HG02588 (cell line): Measurements from ENCODE around the gene ENDOD1.
"Not testable (repeated sequence)": the region's sequence is repeated elsewhere in the genome, so short reads cannot be mapped to it uniquely, and the experiment has no call there.

Experiments
- ATAC-seq: cut with Tn5 transposase; IDR thresholded peaks from one replicate; pipeline ENCODE4 v1.9.1; 2021; ENCODE audit warnings: mild to moderate bottlenecking, moderate library complexity; ENCODE audit not compliant: unreplicated experiment

ENDOD1 gene

GRCh38 chr11:95100856-95101507 lies 11.3 kb downstream of the ENDOD1 start:
- no peak for ATAC-seq

- ATAC-seq = no peak
These were observed 12.3 kb downstream of the ENDOD1 start for GRCh38 chr11:95101935-95102334.

- no peak for ATAC-seq
These were observed 13.1 kb downstream of the ENDOD1 start for GRCh38 chr11:95102733-95103132.

GRCh38 chr11:95103701-95104100 lies 14.1 kb downstream of the ENDOD1 start:
- no peak for ATAC-seq

- no peak for ATAC-seq
These were observed 14.6 kb downstream of the ENDOD1 start for GRCh38 chr11:95104121-95104830.

- no peak for ATAC-seq
These were observed 15.2 kb downstream of the ENDOD1 start for GRCh38 chr11:95104856-95105255.

- ATAC-seq = no peak
These were observed 18.5 kb downstream of the ENDOD1 start for GRCh38 chr11:95108159-95108611.

GRCh38 chr11:95108671-95109551 lies 19.3 kb downstream of the ENDOD1 start:
- ATAC-seq = no peak

- not testable (repeated sequence) for ATAC-seq
These were observed 21.8 kb downstream of the ENDOD1 start for GRCh38 chr11:95111471-95111870.

GRCh38 chr11:95111923-95112540 lies 22.4 kb downstream of the ENDOD1 start:
- ATAC-seq = no peak

GRCh38 chr11:95115597-95115996 lies 26.0 kb downstream of the ENDOD1 start:
- no peak for ATAC-seq

- ATAC-seq = no peak
These were observed 29.9 kb downstream of the ENDOD1 start for GRCh38 chr11:95119361-95120060.

- no peak for ATAC-seq
These were observed 32.1 kb downstream of the ENDOD1 start for GRCh38 chr11:95121698-95122097.

- no peak for ATAC-seq
These were observed 33.9 kb downstream of the ENDOD1 start for GRCh38 chr11:95123556-95123955.

- no peak for ATAC-seq
These were observed 39.0 kb downstream of the ENDOD1 start for GRCh38 chr11:95128602-95129001.

GRCh38 chr11:95132956-95133355 lies 43.3 kb downstream of the ENDOD1 start:
- ATAC-seq = no peak

- ATAC-seq = no peak
These were observed 44.8 kb downstream of the ENDOD1 start for GRCh38 chr11:95134491-95134890.

GRCh38 chr11:95135155-95135554 lies 45.5 kb downstream of the ENDOD1 start:
- ATAC-seq = no peak

GRCh38 chr11:95135880-95136279 lies 46.2 kb downstream of the ENDOD1 start:
- ATAC-seq = no peak

GRCh38 chr11:95136747-95137146 lies 47.1 kb downstream of the ENDOD1 start:
- not testable (repeated sequence) for ATAC-seq
